T-cell (primary cell): Measurements from ENCODE around the gene CXorf49B. TPM values are rescaled to one million over a fixed set of nuclear protein-coding genes. Genes with fewer than 3 reads are reported as not detected.
A peak's percentile ranks its signal among the peaks of the same experiment; 100 is the strongest.
"Not testable (repeated sequence)": the region's sequence is repeated elsewhere in the genome, so short reads cannot be mapped to it uniquely, and the experiment has no call there.

Source experiments
- ATAC-seq, 4 experiments: fragments of 200-7000 bp in 3 of 4; fragments of 150-1000 bp in 1 of 4; cut with Tn5 transposase; replicated peaks in 1 of 4; 1 replicate in 3 of 4; 2 replicates in 1 of 4; pipeline ENCODE4 v1.10.0; 2021; ENCODE audit warnings: moderate library complexity in 3 of 4, mild to moderate bottlenecking in 2 of 4, moderate number of reproducible peaks in 1 of 4
- CTCF ChIA-PET, 2 donors: fragments of 300-600 bp; sonication (Branson Sonifier 250); formaldehyde crosslinking; loops; one replicate each; lab custom pipeline; 2022; ENCODE audit warnings: antibody characterized with exemption in 2 of 2; lab: Charles Lee
- POLR2A ChIA-PET, 2 donors: fragments of 300-600 bp; sonication (Branson Sonifier 250); formaldehyde crosslinking; loops; one replicate each; lab custom pipeline; 2022; ENCODE audit warnings: antibody characterized with exemption in 2 of 2; lab: Charles Lee
- DNase-seq, 35 experiments: peaks; one replicate each; pipeline versions ENCODE4 v3.0.0 to v3.0.0-alpha.2; 2013 to 2023
- H3K27ac ChIP-seq: one replicate; pipeline ENCODE4 v1.5.1; 2013; ENCODE audit warnings: low read length
- H3K27me3 ChIP-seq, 2 experiments: replicated peaks in 1 of 2; 1 replicate in 1 of 2; 2 replicates in 1 of 2; pipeline versions ENCODE4 v1.6.1 to v1.7.0; 2013; ENCODE audit warnings: low read length in 1 of 2, mixed read lengths in 1 of 2; ENCODE audit not compliant: control insufficient read depth in 2 of 2, insufficient read depth in 2 of 2; ENCODE audit errors: extremely low read depth in 1 of 2
- H3K36me3 ChIP-seq, 2 donors: 1 replicate in 1 of 2; 2 replicates in 1 of 2; pipeline versions ENCODE4 v1.6.1 to v1.7.0; 2013; ENCODE audit warnings: low read length in 1 of 2; ENCODE audit not compliant: control insufficient read depth in 2 of 2, insufficient read depth in 1 of 2; ENCODE audit errors: extremely low read depth in 1 of 2
- H3K4me1 ChIP-seq, 2 experiments: 1 replicate in 1 of 2; 2 replicates in 1 of 2; pipeline versions ENCODE4 v1.6.1 to v1.7.0; 2013; ENCODE audit warnings: low read length in 2 of 2, mixed read lengths in 1 of 2; ENCODE audit not compliant: insufficient read depth in 2 of 2, control insufficient read depth in 1 of 2; ENCODE audit errors: extremely low read depth in 1 of 2
- H3K4me3 ChIP-seq, 2 donors: 1 replicate in 1 of 2; 2 replicates in 1 of 2; pipeline versions ENCODE4 v1.5.1 to v1.7.0; 2013; ENCODE audit warnings: mild to moderate bottlenecking in 2 of 2, low read length in 1 of 2, moderate library complexity in 1 of 2; ENCODE audit not compliant: control insufficient read depth in 1 of 2; ENCODE audit errors: extremely low read depth in 1 of 2
- H3K9me3 ChIP-seq: 2 replicates; pipeline ENCODE4 v1.7.0; 2013
- H3K27ac Mint-ChIP-seq, 2 donors: one replicate each; pipeline ENCODE4 v1.8.0; 2020 to 2021; ENCODE audit warnings: mild to moderate bottlenecking in 2 of 2, mixed read lengths in 2 of 2
- H3K27me3 Mint-ChIP-seq, 2 donors: one replicate each; pipeline ENCODE4 v1.8.0; 2021 to 2022; ENCODE audit warnings: mixed read lengths in 2 of 2
- H3K36me3 Mint-ChIP-seq: one replicate; pipeline ENCODE4 v1.8.0; 2021; ENCODE audit warnings: mixed read lengths
- H3K4me1 Mint-ChIP-seq, 3 donors: one replicate each; pipeline ENCODE4 v1.8.0; 2020 to 2022; ENCODE audit warnings: mixed read lengths in 3 of 3, mild to moderate bottlenecking in 1 of 3
- H3K4me3 Mint-ChIP-seq, 3 donors: one replicate each; pipeline ENCODE4 v1.8.0; 2020 to 2022; ENCODE audit warnings: mild to moderate bottlenecking in 3 of 3, mixed read lengths in 3 of 3, moderate library complexity in 3 of 3
- H3K9me3 Mint-ChIP-seq, 3 donors: one replicate each; pipeline ENCODE4 v1.8.0; 2020 to 2022; ENCODE audit warnings: mixed read lengths in 3 of 3
- WGBS: methylation state at CpG from one replicate; pipeline ENCODE4 v1.1.5; 2013; ENCODE audit warnings: missing lambda C conversion rate; ENCODE audit not compliant: insufficient coverage; 5-methylcytosine and 5-hydroxymethylcytosine counted together
- total RNA-seq, 35 experiments: library from RNA in 6 of 35; stranded (reverse) in 6 of 35; fragments of 120-200 nt in 1 of 35; gene quantifications; one replicate each; pipeline versions ENCODE4 v1.2.1 to v1.2.4 and lab custom pipeline; 2013 to 2026

The CXorf49B gene
- total RNA-seq, 5 donors from 2014 or later (not counting 1 experiment from before 2014, with no cell fraction given): not detected

- H3K27me3 ChIP-seq, H3K9me3 ChIP-seq, H3K4me3 Mint-ChIP-seq, POLR2A ChIA-PET, CTCF ChIA-PET, H3K27ac ChIP-seq, DNase-seq, H3K4me1 Mint-ChIP-seq, H3K36me3 Mint-ChIP-seq, ATAC-seq, H3K9me3 Mint-ChIP-seq, H3K27me3 Mint-ChIP-seq, H3K27ac Mint-ChIP-seq, H3K4me3 ChIP-seq, H3K36me3 ChIP-seq, H3K4me1 ChIP-seq: not testable (repeated sequence)
- no CpG with 5 or more reads among the region's 20 CpGs for WGBS
These were observed 2.4 kb upstream of the CXorf49B start for GRCh38 chrX:71760688-71761281.

- not testable (repeated sequence) for H3K4me3 ChIP-seq
- no CpG with 5 or more reads among the region's 11 CpGs for WGBS
These were observed 1.7 kb downstream of the CXorf49B start for GRCh38 chrX:71764832-71765231.

GRCh38 chrX:71765613-71766012 lies 2.5 kb downstream of the CXorf49B start:
- H3K27ac ChIP-seq, H3K4me1 Mint-ChIP-seq, H3K27ac Mint-ChIP-seq, H3K4me1 ChIP-seq, H3K27me3 Mint-ChIP-seq, DNase-seq, H3K9me3 Mint-ChIP-seq, H3K36me3 ChIP-seq, H3K36me3 Mint-ChIP-seq, POLR2A ChIA-PET, H3K4me3 ChIP-seq, H3K27me3 ChIP-seq, CTCF ChIA-PET, ATAC-seq, H3K4me3 Mint-ChIP-seq, H3K9me3 ChIP-seq: not testable (repeated sequence)
- no CpG with 5 or more reads among the region's 8 CpGs for WGBS

More at GRCh38 chrX:71764832-71765231, 1.7 kb downstream of the CXorf49B start:
- H3K27ac ChIP-seq, ATAC-seq, DNase-seq, H3K36me3 ChIP-seq, H3K4me1 ChIP-seq, H3K27me3 Mint-ChIP-seq, POLR2A ChIA-PET, H3K27me3 ChIP-seq, H3K4me3 Mint-ChIP-seq, H3K36me3 Mint-ChIP-seq, H3K9me3 Mint-ChIP-seq, H3K9me3 ChIP-seq, H3K4me1 Mint-ChIP-seq, CTCF ChIA-PET, H3K27ac Mint-ChIP-seq: not testable (repeated sequence)

- CTCF ChIA-PET, H3K36me3 ChIP-seq, DNase-seq, H3K36me3 Mint-ChIP-seq, H3K4me1 Mint-ChIP-seq, H3K9me3 ChIP-seq, H3K27me3 Mint-ChIP-seq, H3K4me1 ChIP-seq, H3K27ac ChIP-seq, H3K9me3 Mint-ChIP-seq, POLR2A ChIA-PET, H3K4me3 ChIP-seq, H3K4me3 Mint-ChIP-seq, H3K27ac Mint-ChIP-seq, H3K27me3 ChIP-seq: not testable (repeated sequence)
- peak in 3 of 4 experiments; percentile 17 to 35 (median 26) for ATAC-seq
- no CpG with 5 or more reads among the region's 14 CpGs for WGBS
These were observed 4.0 kb downstream of the CXorf49B start for GRCh38 chrX:71767134-71767533.

GRCh38 chrX:71778322-71778721 lies 15.2 kb downstream of the CXorf49B start:
- POLR2A ChIA-PET, CTCF ChIA-PET, H3K4me3 ChIP-seq, H3K4me1 ChIP-seq, H3K36me3 ChIP-seq, H3K27me3 Mint-ChIP-seq, H3K27me3 ChIP-seq, H3K27ac ChIP-seq, DNase-seq, H3K27ac Mint-ChIP-seq, H3K9me3 ChIP-seq, H3K4me1 Mint-ChIP-seq, H3K4me3 Mint-ChIP-seq, H3K36me3 Mint-ChIP-seq, H3K9me3 Mint-ChIP-seq: not testable (repeated sequence)
- peak in 1 of 4 experiments; percentile 49 for ATAC-seq
- WGBS: no CpG with 5 or more reads among the region's 12 CpGs

GRCh38 chrX:71782225-71782949 lies 19.2 kb downstream of the CXorf49B start:
- H3K4me3 Mint-ChIP-seq, DNase-seq, POLR2A ChIA-PET, H3K4me1 ChIP-seq, H3K27me3 Mint-ChIP-seq, H3K27ac ChIP-seq, H3K27me3 ChIP-seq, H3K4me3 ChIP-seq, H3K27ac Mint-ChIP-seq, H3K9me3 Mint-ChIP-seq, H3K9me3 ChIP-seq, H3K4me1 Mint-ChIP-seq, CTCF ChIA-PET, H3K36me3 ChIP-seq, H3K36me3 Mint-ChIP-seq: not testable (repeated sequence)
- no CpG with 5 or more reads among the region's 10 CpGs for WGBS
- ATAC-seq: peak; percentile 73 to 79 (median 74)
